Measurements from ENCODE around the gene FBXO24. TPM values are rescaled to one million over a fixed set of nuclear protein-coding genes. Genes with fewer than 3 reads are reported as not detected.
"Not testable (repeated sequence)": the region's sequence is repeated elsewhere in the genome, so short reads cannot be mapped to it uniquely, and the experiment has no call there.

Gene FBXO24
- total RNA-seq, 2 experiments from 2014 or later = 0.37 to 0.45 TPM

DNA sequence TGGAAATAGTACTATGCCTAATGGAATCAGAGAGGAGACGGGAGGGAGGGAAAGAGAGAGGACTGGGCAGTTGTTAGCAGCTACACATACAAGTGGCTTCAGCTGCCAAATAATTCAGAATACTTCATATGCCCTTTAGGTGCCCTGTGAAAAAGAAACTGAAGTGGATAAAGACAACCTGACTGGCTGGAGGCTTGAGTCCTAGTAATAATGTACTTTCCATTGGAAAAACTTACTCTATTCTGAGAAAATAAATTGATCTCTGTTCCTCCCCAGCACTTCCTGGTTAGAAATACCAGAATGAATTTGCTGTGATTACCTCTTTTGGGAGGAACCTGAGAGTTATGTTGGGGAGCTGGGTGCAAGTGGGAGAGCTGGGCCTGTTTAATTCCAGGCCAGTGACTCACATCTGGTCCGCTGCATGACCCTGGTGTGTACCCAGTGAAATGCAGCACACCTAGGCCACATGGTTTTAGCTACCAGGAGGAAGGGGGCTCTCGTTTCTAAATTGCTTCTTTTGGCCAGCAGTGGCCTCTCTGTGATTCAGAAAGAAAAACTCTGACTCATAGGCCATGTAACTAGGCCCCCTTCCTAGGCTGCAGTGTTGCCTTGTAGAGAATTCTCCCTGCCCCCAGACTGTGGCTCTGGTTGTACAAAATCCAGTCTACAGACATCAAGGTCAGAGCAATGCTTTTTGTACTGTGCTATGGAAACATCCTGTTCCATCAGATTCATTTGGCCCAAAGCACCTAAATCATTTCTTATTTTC lies 40.6 kb upstream of the FBXO24 start:
- Mint-ChIP-seq H3K4me1 (ENCODE audit: low read depth) (peaks cover 97% of the 10 kb centered on the region), H3K27me3 (ENCODE audit: low read depth) (no peaks in the 10 kb centered on the region), H3K4me3 (peak overlapping the region; percentile 57), H3K36me3 (ENCODE audit: low read depth) (peaks cover 45% of the 10 kb centered on the region), H3K27ac (peak overlapping the region; percentile 87), H3K9me3 (ENCODE audit: insufficient read depth) (no peaks in the 10 kb centered on the region)
- ChIA-PET POLR2A (interaction anchor here (0.8 to 2.2 kb wide), 4 partner anchors 38 to 444 kb away, joined by 3 to 12 read pairs (median 4); partner anchors contain the start of genes AP4M1 and TSC22D4), CTCF (interaction anchor here (0.8 to 11.8 kb wide), 6 partner anchors 15 to 146 kb away, joined by 3 to 213 read pairs (median 7); partner anchors contain the start of genes FBXO24 and LRCH4)
- DNase-seq (peak; percentile 55), ATAC-seq (peak; percentile 55)

DNA sequence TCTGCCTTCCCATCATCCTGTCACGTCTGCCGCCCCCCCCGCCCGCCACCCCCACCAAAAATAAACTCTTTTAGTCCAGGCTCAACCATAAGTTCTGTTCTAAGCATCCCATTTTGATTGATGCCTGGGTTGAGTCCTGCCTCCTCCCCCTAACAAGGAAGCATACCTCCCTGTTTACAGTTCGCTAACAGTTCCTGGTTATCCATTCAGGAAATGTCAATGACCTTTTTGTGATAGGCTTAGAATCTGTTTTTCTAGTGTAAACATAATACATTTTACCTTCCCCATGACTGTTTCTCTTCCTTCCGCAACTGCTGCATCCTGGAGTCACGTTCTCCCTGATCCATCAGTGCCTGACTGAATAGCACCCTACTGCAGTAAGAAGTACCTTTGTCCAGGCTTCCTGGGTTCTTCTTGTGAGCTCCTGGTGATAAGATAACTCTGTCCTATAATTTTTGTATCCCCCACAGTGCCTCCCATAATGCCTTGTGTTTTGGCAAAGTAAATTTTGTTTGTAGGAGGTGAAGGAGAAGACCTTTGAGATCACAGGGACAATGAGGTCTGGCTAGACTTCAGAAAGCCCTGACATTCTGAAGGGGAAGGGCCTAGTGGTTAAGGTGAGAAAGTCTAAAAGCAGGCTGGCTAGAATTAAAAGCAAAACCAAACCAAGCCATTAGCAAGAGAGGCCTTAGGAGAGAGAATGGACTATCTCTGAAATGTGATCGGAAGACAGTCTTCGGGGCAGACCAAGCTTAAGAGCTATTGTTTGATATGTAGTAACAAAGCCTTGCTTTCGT lies 39.8 kb upstream of the FBXO24 start:
- peak; percentile 52 for DNase-seq
- H3K27me3 Mint-ChIP-seq (ENCODE audit: low read depth) = no peaks in the 10 kb centered on the region
- ChIA-PET POLR2A (interaction anchor here (0.8 to 2.2 kb wide), 4 partner anchors 68 to 160 kb away, joined by 3 to 12 read pairs (median 3); partner anchors contain the start of genes MEPCE, POP7, TSC22D4 and ZCWPW1), CTCF (interaction anchor here (0.8 to 11.8 kb wide), 9 partner anchors 14 to 160 kb away, joined by 3 to 213 read pairs (median 5); partner anchors contain the start of gene POP7)
- peaks cover 42% of the 10 kb centered on the region for H3K36me3 Mint-ChIP-seq (ENCODE audit: low read depth)
- H3K4me1 Mint-ChIP-seq (ENCODE audit: low read depth) = peaks cover 92% of the 10 kb centered on the region
- peak overlapping the region; percentile 87 for H3K27ac Mint-ChIP-seq
- peak overlapping the region; percentile 57 for H3K4me3 Mint-ChIP-seq
- peak; percentile 56 for ATAC-seq
- H3K9me3 Mint-ChIP-seq (ENCODE audit: insufficient read depth) = no peaks in the 10 kb centered on the region

DNA sequence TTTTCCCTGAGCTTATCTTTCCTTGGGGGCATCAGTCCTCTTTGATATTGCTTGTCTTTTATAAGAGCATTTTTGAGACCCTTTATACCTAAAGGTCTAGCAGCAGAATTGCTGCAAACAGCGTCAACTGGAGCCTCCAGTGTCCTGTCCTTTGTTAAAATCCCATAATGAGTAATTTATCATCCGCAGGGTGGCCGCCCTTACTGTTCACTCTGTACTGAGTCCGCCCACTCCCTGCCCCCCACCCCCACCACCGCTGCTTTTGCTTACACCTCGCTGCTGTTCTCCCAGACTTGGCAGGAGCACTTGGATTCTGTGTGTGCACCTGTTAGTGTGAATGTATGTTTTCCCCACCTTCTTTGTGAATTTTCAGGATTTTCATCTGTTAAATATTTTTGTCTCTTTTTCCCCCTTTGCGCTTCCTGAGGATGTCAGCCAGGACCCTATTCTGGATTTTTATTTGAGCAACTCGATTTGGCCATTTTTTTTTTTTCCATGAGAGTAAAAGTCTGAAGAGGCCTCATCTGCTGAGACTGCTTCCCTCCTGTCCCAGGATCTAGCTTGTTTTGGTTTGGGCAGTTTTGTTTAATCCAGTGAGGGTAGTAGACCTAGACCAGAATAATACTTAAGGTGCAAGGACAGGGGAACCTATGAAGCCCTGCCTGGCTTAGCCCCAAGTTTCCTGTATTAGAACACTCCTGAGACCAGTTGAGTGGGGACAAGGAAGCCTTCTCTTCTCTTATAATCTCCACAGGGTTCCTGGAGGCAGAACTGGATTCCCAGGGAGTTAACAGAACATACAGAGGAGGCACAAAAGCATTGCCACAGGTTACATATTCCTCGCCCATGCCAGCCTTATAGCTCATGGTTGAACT lies 39.0 kb upstream of the FBXO24 start:
- DNase-seq (no peak), ATAC-seq (no peak)
- ChIA-PET POLR2A (interaction anchor here (0.8 to 2.2 kb wide), 5 partner anchors 8 to 159 kb away, joined by 3 to 12 read pairs (median 6); partner anchors contain the start of genes AGFG2, FBXO24, LRCH4 and MEPCE), CTCF (interaction anchor here (0.8 to 11.8 kb wide), 9 partner anchors 9 to 159 kb away, joined by 3 to 213 read pairs (median 4); partner anchors contain the start of genes AGFG2 and POP7)
- Mint-ChIP-seq H3K4me3 (peak overlapping the region; percentile 57), H3K9me3 (ENCODE audit: insufficient read depth) (no peaks in the 10 kb centered on the region), H3K27ac (peak overlapping the region; percentile 87), H3K4me1 (ENCODE audit: low read depth) (peaks cover 84% of the 10 kb centered on the region), H3K27me3 (ENCODE audit: low read depth) (no peaks in the 10 kb centered on the region), H3K36me3 (ENCODE audit: low read depth) (peaks cover 41% of the 10 kb centered on the region)

DNA sequence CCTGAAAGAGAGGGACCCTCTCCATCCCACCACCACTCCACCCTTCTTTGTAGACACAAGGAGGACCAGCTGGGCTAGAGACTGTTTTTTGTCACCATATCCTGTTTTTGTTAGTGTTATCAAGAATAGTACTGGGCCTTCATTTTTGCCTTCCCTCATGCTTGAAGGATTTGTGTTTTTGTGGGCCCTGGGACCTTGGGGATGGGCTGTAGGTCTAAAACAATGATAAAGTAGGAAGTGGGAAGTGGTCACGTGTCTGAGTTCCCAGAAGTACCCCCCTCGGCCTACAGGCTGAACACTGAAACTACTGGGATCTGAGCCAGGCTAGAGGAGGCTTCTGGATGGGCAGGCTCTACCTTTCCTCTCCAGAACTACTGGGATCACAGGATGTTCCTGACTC lies 38.3 kb upstream of the FBXO24 start:
- peaks cover 77% of the 10 kb centered on the region for H3K4me1 Mint-ChIP-seq (ENCODE audit: low read depth)
- H3K9me3 Mint-ChIP-seq (ENCODE audit: insufficient read depth) = no peaks in the 10 kb centered on the region
- peak overlapping the region; percentile 87 for H3K27ac Mint-ChIP-seq
- peaks cover 40% of the 10 kb centered on the region for H3K36me3 Mint-ChIP-seq (ENCODE audit: low read depth)
- no peaks in the 10 kb centered on the region for H3K27me3 Mint-ChIP-seq (ENCODE audit: low read depth)
- H3K4me3 Mint-ChIP-seq = peak overlapping the region; percentile 57
- ATAC-seq = no peak
- ChIA-PET POLR2A (interaction anchor here (1.5 to 2.2 kb wide), 3 partner anchors 9 to 158 kb away, joined by 3 to 7 read pairs (median 6); partner anchors contain the start of genes AGFG2, FBXO24, LRCH4 and POP7), CTCF (interaction anchor here (0.8 to 11.8 kb wide), 9 partner anchors 9 to 144 kb away, joined by 3 to 213 read pairs (median 5); partner anchors contain the start of gene AGFG2)
- no peak for DNase-seq

DNA sequence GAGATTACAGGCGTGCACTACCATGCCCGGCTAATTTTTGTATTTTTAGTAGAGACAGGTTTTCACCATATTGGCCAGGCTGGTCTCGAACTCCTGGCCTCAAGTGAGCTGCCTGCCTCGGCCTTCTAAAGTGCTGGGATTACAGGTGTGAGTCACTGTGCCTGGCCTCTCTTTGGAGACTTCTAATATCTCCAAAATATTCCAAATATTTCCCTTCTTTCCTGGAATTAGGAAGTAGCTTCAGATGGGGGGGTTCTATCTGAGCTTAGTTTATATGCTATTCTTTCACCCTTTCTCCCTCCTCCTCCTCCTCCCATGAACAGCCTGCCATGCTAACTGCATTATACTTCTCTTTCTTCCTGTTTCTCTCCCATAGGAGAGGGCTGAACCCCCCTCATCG lies 37.7 kb upstream of the FBXO24 start:
- Mint-ChIP-seq H3K36me3 (ENCODE audit: low read depth) (peaks cover 42% of the 10 kb centered on the region), H3K4me3 (peak overlapping the region; percentile 46), H3K4me1 (ENCODE audit: low read depth) (peaks cover 72% of the 10 kb centered on the region), H3K27ac (peak overlapping the region; percentile 87)
- CTCF ChIA-PET = interaction anchor here (1.0 to 11.8 kb wide), 7 partner anchors 9 to 144 kb away, joined by 3 to 213 read pairs (median 5); partner anchors contain the start of gene AGFG2
- DNase-seq; H3K27me3 Mint-ChIP-seq (ENCODE audit: low read depth); H3K9me3 Mint-ChIP-seq (ENCODE audit: insufficient read depth); ATAC-seq: not testable (repeated sequence)
- POLR2A ChIA-PET = interaction anchor here (0.6 to 2.2 kb wide), 4 partner anchors 10 to 326 kb away, joined by 3 to 7 read pairs (median 4); partner anchors contain the start of genes AGFG2, FBXO24, LRCH4 and SRRT

DNA sequence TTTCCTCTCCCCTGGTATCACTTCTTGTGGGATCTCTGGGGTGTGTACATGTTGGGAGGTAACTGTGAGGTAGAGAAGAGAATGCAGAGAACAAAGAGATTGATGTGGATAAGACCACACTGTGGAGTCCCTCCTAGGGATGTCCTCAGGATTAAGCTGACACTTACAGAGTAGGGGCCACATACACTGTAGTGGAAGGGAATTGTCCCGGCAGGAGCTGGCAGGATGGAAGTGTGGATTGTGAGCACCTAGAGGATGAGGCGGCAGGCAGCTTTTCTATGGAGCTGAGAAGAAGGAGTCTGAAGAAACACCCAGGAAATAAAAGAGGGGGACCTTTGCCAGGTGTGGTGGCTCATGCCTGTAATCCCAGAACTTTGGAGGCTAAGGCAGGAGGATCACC lies 33.6 kb upstream of the FBXO24 start:
- DNase-seq = no peak
- Mint-ChIP-seq H3K4me3 (no peak overlapping the region), H3K36me3 (ENCODE audit: low read depth) (peaks cover 56% of the 10 kb centered on the region), H3K27me3 (ENCODE audit: low read depth) (no peaks in the 10 kb centered on the region), H3K4me1 (ENCODE audit: low read depth) (peaks cover 35% of the 10 kb centered on the region), H3K27ac (peak overlapping the region; percentile 27), H3K9me3 (ENCODE audit: insufficient read depth) (no peaks in the 10 kb centered on the region)
- POLR2A ChIA-PET = no interaction called here
- CTCF ChIA-PET = interaction anchor here (1.1 to 4.4 kb wide), 3 partner anchors 12 to 151 kb away, joined by 3 to 18 read pairs (median 3); no protein-coding TSS in a partner anchor
- ATAC-seq = no peak

DNA sequence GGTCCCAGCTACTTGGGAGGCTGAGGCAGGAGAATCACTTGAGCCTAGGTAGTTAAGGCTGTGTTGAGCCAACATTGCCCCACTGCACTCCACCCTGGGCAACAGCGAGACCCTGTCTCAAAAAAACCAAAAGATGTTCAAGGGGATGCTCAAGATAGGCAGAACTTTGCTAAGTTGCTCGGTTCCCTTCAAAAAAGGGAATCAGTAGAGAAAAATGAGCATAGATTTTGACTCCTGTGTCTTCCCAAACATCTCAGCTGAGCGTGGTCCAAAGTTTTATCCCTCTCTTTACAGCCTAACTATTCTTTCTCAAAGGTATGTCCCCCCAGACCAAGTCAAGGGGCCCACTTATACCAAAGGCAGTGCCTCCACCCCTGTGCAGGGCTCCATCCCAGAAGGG lies 33.1 kb upstream of the FBXO24 start:
- Mint-ChIP-seq H3K9me3 (ENCODE audit: insufficient read depth) (no peaks in the 10 kb centered on the region), H3K4me3 (no peak overlapping the region), H3K27me3 (ENCODE audit: low read depth) (no peaks in the 10 kb centered on the region), H3K36me3 (ENCODE audit: low read depth) (peaks cover 54% of the 10 kb centered on the region), H3K4me1 (ENCODE audit: low read depth) (peaks cover 30% of the 10 kb centered on the region), H3K27ac (no peak overlapping the region)
- ATAC-seq (no peak), DNase-seq (no peak)
- ChIA-PET CTCF (interaction anchor here (1.1 to 4.4 kb wide), 4 partner anchors 12 to 151 kb away, joined by 3 to 18 read pairs (median 4); no protein-coding TSS in a partner anchor), POLR2A (no interaction called here)

DNA sequence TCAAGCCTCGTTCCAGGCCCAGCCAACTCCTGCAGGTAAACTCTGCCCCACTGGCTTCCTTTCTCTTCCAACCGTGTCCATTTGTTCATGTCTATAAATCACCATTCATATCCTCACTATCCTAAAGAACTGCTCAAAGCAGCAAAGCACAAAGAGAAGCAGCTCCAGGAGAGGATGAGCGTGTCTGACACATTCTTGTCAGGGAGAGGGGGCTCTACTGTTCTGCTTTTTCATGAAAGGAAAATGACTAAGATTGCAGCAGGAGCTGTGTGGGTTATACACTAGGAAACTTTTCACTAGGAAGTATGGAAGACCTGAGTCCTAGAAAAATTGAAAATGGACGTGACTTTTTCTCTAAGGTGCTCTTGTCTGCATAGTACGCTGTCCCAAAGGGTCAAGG lies 30.4 kb upstream of the FBXO24 start:
- Mint-ChIP-seq H3K27ac (no peak overlapping the region), H3K4me3 (no peak overlapping the region), H3K36me3 (ENCODE audit: low read depth) (peaks cover 46% of the 10 kb centered on the region), H3K4me1 (ENCODE audit: low read depth) (peaks cover 11% of the 10 kb centered on the region), H3K9me3 (ENCODE audit: insufficient read depth) (no peaks in the 10 kb centered on the region), H3K27me3 (ENCODE audit: low read depth) (no peaks in the 10 kb centered on the region)
- ATAC-seq (no peak), DNase-seq (no peak)
- ChIA-PET POLR2A (interaction anchor here (0.8 kb wide), 1 partner anchor 31 kb away, joined by 3 read pairs; the partner anchor contains the start of gene FBXO24), CTCF (interaction anchor here (0.5 to 12.0 kb wide), 6 partner anchors 9 to 365 kb away, joined by 3 to 213 read pairs (median 6); partner anchors contain the start of gene NYAP1)

DNA sequence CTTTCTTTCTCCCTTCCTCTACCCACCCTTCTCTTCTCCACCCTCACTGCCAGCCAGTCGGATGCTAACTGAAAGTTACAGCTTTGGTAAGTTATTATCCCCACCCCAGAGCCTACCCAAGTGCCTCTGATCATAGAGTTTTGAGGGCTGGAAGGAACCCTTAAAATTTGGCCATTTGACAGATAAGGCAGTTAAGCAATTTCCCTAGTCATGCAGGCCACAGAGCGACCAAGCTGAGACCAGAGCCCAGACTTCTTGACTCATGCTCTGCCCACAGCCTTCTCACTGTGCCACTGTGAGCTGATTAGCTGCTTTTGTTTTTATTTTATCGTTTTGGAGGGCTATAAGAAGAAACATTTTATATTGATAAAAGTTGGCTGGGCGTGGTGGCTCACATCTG lies 29.6 kb upstream of the FBXO24 start:
- Mint-ChIP-seq H3K27me3 (ENCODE audit: low read depth) (no peaks in the 10 kb centered on the region), H3K36me3 (ENCODE audit: low read depth) (peaks cover 46% of the 10 kb centered on the region)

DNA sequence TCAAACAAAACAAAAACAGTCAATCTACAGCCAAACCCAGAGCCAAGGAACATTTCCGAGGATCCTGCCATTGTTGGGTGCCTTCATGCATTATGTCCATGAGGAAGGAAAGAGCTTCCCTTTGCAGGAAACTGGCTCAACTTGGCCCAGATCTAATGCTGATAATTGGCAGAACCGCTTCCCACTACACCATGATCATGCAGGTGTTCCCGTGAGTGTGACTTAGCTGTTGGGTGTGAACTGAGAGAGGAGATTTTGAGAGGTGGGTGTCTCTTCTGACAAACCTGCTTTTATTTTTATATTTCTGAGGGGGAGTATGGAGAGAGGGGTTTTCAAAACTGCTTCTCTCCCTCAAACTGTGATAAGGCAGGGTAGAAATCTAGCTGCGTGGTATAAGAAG lies 27.0 kb upstream of the FBXO24 start:
- CTCF ChIA-PET = interaction anchor here (0.8 to 12.0 kb wide), 25 partner anchors 10 to 292 kb away, joined by 3 to 213 read pairs (median 5); partner anchors contain the start of genes AGFG2, FBXO24, GIGYF1 and LRCH4
- Mint-ChIP-seq H3K9me3 (ENCODE audit: insufficient read depth) (no peaks in the 10 kb centered on the region), H3K27me3 (ENCODE audit: low read depth) (no peaks in the 10 kb centered on the region), H3K4me1 (ENCODE audit: low read depth) (peaks cover 18% of the 10 kb centered on the region), H3K36me3 (ENCODE audit: low read depth) (peaks cover 42% of the 10 kb centered on the region), H3K27ac (no peak overlapping the region), H3K4me3 (no peak overlapping the region)
- no peak for ATAC-seq
- DNase-seq = no peak
- POLR2A ChIA-PET = interaction anchor here (1.1 to 1.8 kb wide), 3 partner anchors 20 to 90 kb away, joined by 3 to 5 read pairs (median 3); partner anchors contain the start of gene AGFG2

More for the DNA sequence above, 29.6 kb upstream of the FBXO24 start:
- Mint-ChIP-seq H3K9me3 (ENCODE audit: insufficient read depth) (no peaks in the 10 kb centered on the region), H3K27ac (peak overlapping the region; percentile 72), H3K4me3 (no peak overlapping the region), H3K4me1 (ENCODE audit: low read depth) (peaks cover 11% of the 10 kb centered on the region)
- ATAC-seq (no peak), DNase-seq (no peak)
- CTCF ChIA-PET = interaction anchor here (0.7 to 12.0 kb wide), 6 partner anchors 8 to 366 kb away, joined by 3 to 213 read pairs (median 4); partner anchors contain the start of gene NYAP1
- POLR2A ChIA-PET = no interaction called here

Data from activated CD8-positive, alpha-beta T cell treated with anti-CD3 and anti-CD28 coated beads, Interleukin-2, amount 10 ng/mL, durations not matched to agents 7 days and 5 days (primary cell).